GM21447 (cell line): ENCODE measurements around the gene GNA15.

Experiments
- ATAC-seq: cut with Tn5 transposase; IDR thresholded peaks from one replicate; pipeline ENCODE4 v1.9.1; 2021; ENCODE audit not compliant: unreplicated experiment

Gene GNA15

GRCh38 chr19:3120611-3121276 is 15.1 kb upstream of the GNA15 start:
- ATAC-seq, result no peak

GRCh38 chr19:3121396-3121795 is 14.4 kb upstream of the GNA15 start:
- no peak for ATAC-seq

GRCh38 chr19:3121821-3122511 is 13.9 kb upstream of the GNA15 start:
- ATAC-seq, result no peak

GRCh38 chr19:3122512-3122870 is 13.3 kb upstream of the GNA15 start:
- ATAC-seq, result no peak

GRCh38 chr19:3123088-3123721 is 12.6 kb upstream of the GNA15 start:
- ATAC-seq, result no peak

GRCh38 chr19:3123956-3124355 is 11.9 kb upstream of the GNA15 start:
- ATAC-seq, result no peak

- no peak for ATAC-seq
Measured at GRCh38 chr19:3124630-3125029, 11.2 kb upstream of the GNA15 start.

GRCh38 chr19:3125900-3126524 is 9.8 kb upstream of the GNA15 start:
- ATAC-seq, result no peak

GRCh38 chr19:3129112-3129511 is 6.7 kb upstream of the GNA15 start:
- ATAC-seq, result no peak

GRCh38 chr19:3131168-3131567 is 4.7 kb upstream of the GNA15 start:
- ATAC-seq, result no peak

GRCh38 chr19:3132971-3133792 is 2.7 kb upstream of the GNA15 start:
- ATAC-seq, result no peak

GRCh38 chr19:3133793-3134116 is 2.1 kb upstream of the GNA15 start:
- no peak for ATAC-seq

- ATAC-seq, result no peak
Measured at GRCh38 chr19:3136684-3137055, 837 bp downstream of the GNA15 start.

GRCh38 chr19:3137119-3137518 is 1.3 kb downstream of the GNA15 start:
- no peak for ATAC-seq

- ATAC-seq, result no peak
Measured at GRCh38 chr19:3138268-3138667, 2.4 kb downstream of the GNA15 start.

- ATAC-seq, result no peak
Measured at GRCh38 chr19:3140667-3141038, 4.8 kb downstream of the GNA15 start.

GRCh38 chr19:3142292-3142670 is 6.4 kb downstream of the GNA15 start:
- ATAC-seq, result no peak

- ATAC-seq, result no peak
Measured at GRCh38 chr19:3142781-3143337, 7.0 kb downstream of the GNA15 start.

GRCh38 chr19:3145909-3146676 is 10.3 kb downstream of the GNA15 start:
- ATAC-seq, result no peak

- ATAC-seq, result no peak
Measured at GRCh38 chr19:3146677-3147100, 10.9 kb downstream of the GNA15 start.
